HG02763 (cell line): ENCODE results near the gene BTBD17.

Source experiments
- ATAC-seq: cut with Tn5 transposase; IDR thresholded peaks from one replicate; pipeline ENCODE4 v1.9.1; 2021; ENCODE audit warnings: mild to moderate bottlenecking, moderate library complexity; ENCODE audit not compliant: unreplicated experiment

BTBD17 gene

GRCh38 chr17:74362069-74362405 lies 369 bp upstream of the BTBD17 start:
- ATAC-seq: no peak

GRCh38 chr17:74360899-74361229 lies 804 bp downstream of the BTBD17 start:
- no peak for ATAC-seq

GRCh38 chr17:74359916-74360315 lies 1.8 kb downstream of the BTBD17 start:
- no peak for ATAC-seq

DNA sequence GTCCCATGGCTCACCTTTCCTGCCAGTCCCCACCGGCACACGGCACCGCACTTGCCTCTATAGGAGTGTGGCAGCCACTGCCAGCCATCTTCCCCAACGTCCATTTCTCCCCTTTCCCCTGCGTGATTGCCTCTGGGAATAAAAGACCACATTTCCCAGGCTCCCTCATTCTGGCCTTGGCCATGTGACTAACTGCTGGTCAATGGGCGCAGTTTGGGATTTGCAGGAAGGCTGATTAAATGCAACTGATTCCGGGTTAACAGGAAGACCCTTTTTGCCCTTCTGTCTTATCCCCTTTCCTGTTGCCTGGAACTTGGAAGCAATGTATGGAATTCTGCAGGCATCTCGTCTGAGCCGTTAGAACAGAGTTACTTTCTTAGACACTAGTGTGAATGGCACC lies 3.0 kb downstream of the BTBD17 start:
- ATAC-seq: no peak

DNA sequence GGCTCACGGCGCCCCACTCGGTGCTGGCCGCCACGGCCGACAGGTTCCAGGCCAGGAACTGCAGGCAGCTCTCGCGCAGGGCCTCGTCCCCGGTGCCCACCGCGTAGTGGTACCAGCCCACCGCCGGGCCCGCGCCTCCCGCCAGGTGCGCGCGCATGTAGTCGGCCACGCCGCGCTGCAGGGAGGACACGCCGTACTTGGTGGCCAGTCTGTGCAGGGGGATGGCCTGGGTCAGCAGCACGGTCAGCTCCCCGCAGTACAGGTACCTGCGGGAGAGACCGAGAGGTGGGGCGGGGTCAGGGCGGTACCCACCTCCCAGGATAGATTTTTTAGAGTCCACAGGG lies 4.2 kb downstream of the BTBD17 start:
- no peak for ATAC-seq

DNA sequence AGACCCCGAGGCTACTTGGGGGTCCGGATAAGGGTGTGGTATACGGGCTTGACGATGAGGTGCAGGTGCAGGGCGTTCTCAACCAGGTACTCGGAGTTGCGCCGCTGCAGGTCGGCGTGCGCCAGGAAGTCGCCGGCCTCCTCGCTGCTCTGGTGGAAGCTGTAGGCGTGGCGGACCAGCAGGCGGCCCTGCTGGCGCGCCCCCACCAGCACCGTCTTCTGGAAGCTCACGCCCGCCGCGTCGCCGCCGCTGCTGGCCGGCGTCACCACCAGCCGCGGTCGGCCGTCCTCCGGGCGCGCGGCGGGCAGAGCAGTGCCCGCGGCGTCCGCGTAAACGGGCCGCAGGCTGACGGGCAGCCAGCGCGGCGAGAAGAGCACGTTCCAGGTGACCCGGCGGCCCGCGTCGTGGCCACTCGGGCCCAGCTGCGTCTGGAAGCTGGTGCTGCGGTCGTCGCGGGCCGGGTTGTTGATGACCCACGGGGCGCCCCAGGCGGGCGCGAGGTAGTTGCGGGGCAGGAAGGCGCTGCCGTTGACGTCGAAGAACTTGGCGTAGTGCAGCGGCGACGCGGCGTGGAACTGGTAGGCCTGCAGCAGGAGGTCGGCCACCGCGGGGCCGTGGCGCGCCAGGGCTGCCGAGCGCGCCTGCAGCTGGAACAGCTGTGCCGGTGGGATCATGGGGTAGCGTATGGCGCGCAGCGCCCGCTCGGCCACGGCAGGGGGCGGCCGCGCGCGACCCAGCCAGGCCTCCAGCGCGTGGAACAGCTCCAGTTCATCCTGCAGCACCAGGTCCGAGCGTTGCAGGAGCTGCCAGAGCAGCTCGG lies 4.8 kb downstream of the BTBD17 start:
- ATAC-seq: no peak

DNA sequence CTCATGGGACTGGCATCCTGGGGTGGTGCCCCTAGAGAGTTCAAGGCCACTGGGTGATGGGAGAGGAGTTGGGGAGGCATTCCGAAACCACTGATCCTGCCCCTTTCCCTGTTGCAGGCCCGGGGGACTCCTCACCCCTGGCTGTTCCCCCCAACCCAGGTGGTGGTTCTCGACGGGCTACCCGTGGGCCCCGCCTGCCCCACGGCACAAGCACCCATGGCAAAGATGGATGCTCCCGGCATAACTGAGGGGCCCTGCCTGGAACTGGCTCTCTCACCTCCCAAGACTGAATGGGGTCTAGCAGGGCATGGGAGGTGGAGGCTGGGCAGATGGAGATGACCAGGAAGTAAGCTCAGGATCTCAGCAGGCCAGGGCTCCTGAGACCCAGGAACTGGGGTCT lies 6.6 kb downstream of the BTBD17 start:
- no peak for ATAC-seq

DNA sequence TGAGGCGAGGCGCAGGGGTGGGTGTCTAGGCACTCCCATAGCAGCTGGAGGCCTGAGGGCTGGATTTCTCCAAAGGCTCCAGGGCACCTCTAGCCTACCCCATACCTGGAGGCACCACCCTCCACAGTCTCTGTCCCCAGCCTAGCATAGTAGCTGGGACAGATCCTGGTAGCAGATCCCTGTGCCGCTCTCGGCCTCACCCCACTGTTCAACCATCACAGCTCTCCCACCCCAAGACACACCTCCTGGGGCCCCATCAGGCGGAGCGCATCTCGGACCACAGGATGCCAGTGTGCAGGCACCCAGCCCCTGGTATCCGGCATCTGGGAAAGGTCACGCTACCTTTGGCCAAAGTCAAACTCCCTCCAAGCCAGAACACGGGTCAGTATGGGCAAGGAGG lies 7.1 kb downstream of the BTBD17 start:
- ATAC-seq: no peak

- ATAC-seq: no peak
Measured at GRCh38 chr17:74354123-74354522, 7.5 kb downstream of the BTBD17 start.

DNA sequence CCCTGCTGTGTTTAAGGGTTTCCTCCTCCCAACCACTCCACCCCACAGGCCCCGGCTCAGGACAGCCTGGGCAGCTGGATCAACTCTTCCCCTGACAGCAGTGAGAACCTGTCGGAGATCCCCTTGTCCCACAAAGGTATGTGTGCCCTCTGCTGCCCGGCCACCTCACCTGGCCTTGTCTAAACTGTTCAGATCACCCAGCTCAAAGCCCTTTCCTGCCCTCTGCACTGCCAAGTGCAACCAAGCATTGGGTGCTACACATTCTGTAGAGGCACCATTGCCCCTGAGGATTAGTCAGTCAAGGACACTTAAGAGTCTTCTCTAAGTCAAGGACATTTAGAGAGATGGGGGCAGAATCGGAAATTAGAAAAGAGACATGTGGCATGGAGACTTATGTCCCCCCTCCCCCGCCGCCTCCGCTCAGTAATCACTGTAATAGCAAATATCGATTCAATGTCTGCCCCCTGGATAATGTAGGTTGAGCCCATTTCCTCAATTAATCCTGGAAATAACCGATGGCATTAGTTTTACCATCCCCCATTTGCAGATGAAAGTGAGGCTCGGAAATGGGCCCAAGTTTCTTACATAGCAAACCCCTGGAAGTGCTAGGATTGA lies 8.1 kb downstream of the BTBD17 start:
- no peak for ATAC-seq

DNA sequence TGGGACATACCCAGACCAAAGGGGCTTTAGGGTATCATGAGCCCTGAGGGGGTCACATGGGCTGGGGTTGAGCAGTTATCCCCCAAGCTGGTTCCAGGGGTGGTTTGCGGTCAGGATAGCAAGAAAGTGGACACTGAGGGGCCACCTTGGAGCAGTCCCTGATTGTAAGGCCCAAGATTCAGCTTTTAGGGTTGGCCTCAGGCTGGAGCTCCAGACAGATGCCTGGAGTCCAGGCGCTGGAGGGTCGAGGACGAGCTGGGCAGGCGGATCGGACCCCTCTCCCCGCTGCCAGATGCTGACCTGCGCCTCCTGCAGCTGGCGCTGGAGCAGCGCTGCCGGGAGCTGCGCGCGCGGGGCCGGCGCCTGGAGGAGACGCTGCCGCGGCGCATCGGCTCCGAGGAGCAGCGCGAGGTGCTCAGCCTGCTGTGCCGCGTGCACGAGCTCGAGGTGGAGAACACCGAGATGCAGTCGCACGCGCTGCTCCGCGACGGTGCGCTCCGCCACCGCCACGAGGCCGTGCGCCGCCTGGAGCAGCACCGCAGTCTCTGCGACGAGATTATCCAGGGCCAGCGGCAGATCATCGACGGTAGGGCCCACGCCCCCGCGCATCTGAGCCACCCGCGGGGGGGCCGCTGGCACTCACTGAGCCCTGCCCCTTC lies 10.0 kb downstream of the BTBD17 start:
- no peak for ATAC-seq

DNA sequence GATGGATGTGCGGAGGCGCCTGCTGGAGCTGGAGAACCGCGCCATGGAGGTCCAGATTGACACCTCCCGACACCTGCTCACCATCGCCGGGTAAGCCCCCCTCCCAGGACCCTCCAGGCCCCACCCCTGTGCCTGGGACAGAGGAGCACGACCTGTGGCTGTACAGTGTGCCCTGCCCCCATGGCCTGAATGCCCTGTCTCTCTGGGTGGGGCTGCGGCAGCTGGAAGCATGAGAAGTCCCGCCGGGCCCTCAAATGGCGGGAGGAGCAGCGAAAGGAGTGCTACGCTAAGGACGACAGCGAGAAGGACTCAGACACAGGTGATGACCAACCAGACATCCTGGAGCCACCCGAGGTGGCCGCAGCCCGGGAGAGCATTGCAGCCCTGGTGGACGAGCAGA lies 11.2 kb downstream of the BTBD17 start:
- no peak for ATAC-seq

DNA sequence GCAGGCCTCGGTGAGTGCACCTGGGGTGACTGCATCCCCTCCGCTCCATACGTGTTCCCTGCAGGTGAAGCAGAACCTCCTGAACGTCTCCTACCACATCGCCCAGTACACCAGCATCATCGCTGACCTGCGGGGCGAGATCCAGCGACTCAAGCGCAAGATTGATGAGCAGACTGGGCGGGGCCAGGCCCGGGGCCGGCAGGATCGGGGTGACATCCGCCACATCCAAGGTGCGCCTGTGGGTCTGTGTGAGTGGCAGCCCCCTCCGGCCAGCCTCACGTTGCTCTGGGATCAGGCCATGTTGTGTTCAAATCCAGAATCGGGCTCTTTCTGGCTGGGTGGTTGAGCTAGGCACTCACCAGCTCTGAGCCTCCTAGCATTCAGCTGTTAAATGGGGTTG lies 12.5 kb downstream of the BTBD17 start:
- no peak for ATAC-seq

DNA sequence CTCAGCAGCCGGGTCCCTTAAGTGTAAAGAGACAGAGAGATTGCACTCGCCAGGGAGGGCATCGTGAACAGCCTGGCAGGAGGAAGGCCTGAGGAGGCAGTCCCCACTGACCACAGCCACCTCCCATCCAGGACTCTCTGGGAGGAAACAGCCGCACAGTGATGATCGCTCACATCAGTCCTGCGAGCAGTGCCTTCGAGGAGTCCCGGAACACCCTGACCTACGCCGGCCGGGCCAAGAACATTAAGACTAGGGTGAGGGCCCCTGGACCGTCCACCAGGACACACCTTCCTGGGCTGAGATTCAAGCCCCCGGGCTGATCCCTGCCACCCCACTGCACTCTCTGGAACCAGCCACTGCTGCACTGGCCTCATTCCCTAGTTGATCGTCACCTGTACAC lies 14.0 kb downstream of the BTBD17 start:
- ATAC-seq: no peak

GRCh38 chr17:74345433-74346241 lies 16.0 kb downstream of the BTBD17 start:
- no peak for ATAC-seq

DNA sequence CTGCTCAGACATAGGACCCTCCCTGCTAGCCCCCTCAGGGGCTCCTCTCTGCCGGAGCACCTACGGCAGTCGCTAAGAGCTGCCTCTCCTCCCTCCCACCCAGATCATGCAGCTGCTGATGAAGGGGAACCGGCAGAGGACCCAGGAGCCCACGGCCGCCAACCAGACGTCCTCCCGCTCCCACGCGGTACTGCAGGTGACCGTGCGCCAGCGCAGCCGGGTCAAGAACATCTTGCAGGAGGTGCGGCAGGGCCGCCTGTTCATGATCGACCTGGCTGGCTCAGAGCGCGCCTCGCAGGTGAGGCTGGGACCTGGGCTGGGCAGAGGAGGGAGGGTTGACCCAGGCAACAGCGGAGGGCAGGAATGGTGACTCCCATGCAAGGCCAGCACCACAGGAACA lies 17.0 kb downstream of the BTBD17 start:
- no peak for ATAC-seq

DNA sequence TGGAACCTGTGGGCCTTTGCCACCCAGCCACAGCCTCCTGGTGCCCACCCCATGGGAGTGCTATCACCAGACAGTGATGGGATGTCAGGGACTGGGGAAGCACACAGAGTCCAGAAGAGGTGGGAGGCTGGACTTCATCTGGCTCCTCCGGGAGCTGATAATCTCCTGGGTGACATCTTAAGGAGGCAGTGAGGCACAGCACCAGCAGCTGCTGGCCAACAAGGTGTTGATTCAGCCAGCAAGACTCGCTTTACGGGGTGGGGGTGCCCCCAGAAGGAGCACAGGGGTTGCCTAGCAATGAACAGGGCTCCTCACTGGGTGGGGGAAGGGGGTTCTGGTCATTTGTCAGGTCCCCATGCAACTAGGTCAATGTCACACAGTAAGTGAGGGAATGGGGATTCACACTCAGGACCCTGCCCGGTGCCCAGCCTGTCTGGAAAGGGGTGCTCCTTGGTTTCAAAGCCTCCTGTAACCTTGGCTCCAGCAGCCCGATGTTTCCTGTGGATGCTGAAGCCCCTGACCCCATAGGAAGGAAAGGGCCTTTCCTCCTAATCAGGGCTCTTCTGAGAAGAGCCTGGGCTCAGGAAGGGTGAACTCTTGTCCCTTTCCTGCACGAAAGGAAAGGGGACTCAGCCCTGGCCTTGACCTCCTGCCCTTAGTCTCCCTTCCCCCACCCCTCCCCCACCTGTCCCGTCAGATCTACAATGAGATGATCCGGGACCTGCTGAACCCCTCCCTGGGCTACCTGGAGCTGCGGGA lies 18.0 kb downstream of the BTBD17 start:
- no peak for ATAC-seq

GRCh38 chr17:74343121-74343520 lies 18.5 kb downstream of the BTBD17 start:
- no peak for ATAC-seq

- ATAC-seq: no peak
Measured at GRCh38 chr17:74342224-74342623, 19.4 kb downstream of the BTBD17 start.

- ATAC-seq: no peak
Measured at GRCh38 chr17:74340470-74341023, 21.1 kb downstream of the BTBD17 start.
